GM11168 (cell line): ENCODE measurements around the gene BNC2.

Experiments
- in situ Hi-C: fragments of 300-500 bp; cut with MboI; formaldehyde crosslinking; loops from one replicate; pipeline ENCODE4 v1.12.0; 2022; ENCODE audit warnings: low sequenced_read_pairs; ENCODE audit not compliant: unreplicated experiment

BNC2 gene

GRCh38 chr9:16721972-16722371 lies 148.5 kb downstream of the BNC2 start:
- in situ Hi-C loops = no loop called here

GRCh38 chr9:16720386-16720785 lies 150.1 kb downstream of the BNC2 start:
- in situ Hi-C loops = no loop called here

DNA sequence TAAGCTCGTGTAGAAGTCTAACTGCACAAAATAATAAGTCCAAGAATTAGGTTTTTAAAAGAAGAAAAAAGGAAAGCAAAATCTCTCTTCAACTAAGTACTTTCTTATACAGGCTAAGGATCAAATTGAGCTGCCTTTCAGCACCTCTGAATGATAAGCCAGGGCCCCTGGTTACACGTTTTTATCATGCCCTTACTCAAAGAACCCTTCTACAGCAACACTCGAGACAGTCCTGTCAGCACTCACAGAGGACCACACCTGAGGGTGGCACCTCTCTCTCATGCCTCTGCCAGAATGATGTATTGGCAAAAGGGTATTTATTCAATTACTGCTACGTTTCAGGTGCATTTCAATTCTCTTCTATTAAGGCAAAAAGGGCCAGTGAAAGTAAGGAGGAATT lies 150.5 kb downstream of the BNC2 start:
- in situ Hi-C loops = no loop called here

- in situ Hi-C loops = no loop called here
Observed at GRCh38 chr9:16718952-16719351, 151.5 kb downstream of the BNC2 start.

- in situ Hi-C loops = no loop called here
Observed at GRCh38 chr9:16718296-16718695, 152.2 kb downstream of the BNC2 start.

- in situ Hi-C loops = no loop called here
Observed at GRCh38 chr9:16716601-16717000, 153.9 kb downstream of the BNC2 start.

DNA sequence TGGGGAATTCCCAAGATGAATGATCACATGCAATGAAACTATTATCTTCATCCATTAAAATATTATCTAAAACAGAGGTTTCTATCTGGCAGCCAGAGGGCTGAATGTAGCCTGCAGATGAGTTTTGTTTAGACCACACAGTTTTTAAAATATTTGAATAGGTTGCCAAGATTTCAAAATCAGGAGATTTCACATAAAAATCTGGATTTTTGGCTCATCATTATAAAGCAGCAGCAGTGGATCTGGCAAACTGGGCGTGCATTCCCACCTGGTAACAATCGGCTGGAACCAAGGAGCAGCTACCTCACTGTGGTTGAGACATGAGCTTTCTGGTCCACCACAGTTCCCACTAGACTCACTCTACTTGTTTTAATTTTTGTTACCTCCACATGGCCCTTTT lies 155.1 kb downstream of the BNC2 start:
- in situ Hi-C loops = no loop called here

DNA sequence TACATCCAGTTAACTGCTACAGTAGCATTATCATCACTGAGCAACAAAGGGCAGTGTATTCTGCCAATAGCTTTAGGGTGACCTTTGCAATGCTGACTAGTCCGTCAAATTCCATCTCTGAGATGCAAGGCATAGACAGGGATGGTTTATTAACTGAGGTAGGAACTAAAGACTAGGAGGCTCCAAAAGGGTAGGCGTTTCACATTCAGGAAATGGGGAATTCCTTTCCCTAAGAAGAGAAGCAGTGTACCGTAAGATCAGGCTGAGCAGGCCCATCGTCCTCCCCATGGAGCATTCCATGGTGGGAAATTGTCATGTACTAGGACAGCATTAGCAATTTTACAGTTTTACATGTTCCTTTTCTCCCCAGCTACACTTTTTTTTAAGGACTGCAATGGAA lies 157.7 kb downstream of the BNC2 start:
- in situ Hi-C loops = no loop called here

GRCh38 chr9:16710888-16711287 lies 159.6 kb downstream of the BNC2 start:
- in situ Hi-C loops = no loop called here

DNA sequence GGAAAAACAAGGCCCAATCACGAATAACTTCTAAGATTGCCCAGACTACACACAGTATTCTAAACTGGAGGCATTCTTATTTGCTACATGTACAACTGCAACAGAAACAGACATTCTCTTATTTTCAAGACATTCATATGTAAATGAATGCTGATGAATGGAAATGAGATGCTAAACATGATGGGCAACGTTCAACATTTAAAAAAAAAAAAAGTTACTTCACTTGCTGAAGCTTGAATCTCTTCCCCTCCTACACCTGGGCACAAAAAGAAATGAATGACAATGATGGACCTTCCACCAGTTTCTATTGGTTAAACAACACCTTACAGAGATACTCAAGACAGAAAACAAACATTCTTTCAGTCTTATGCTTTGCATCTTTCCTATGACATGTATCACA lies 160.5 kb downstream of the BNC2 start:
- in situ Hi-C loops = no loop called here

GRCh38 chr9:16708656-16709435 lies 161.6 kb downstream of the BNC2 start:
- in situ Hi-C loops = no loop called here

DNA sequence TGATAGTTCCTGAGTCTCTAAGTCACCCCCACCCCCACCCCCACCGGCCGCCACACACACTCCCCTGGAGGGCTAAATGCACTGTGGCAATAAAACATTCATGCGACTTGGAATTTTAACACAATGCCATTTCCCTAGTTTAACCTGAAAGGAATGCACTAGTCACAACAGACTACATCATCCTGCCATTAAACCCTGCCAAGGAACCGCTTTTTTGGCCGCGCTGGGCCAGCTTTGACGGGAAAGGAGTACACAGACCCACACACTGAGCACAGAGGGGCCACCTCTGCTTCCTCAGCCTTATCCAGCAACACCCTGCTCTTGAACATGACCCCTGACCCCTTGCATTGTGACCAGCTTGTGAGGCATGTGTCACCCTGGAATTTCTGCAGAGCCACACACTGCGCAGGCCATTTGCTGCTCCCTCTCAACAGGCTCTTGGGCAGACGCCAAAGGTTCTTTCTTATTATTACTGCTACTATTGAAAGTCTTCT lies 165.3 kb downstream of the BNC2 start:
- in situ Hi-C loops = no loop called here

- in situ Hi-C loops = no loop called here
Observed at GRCh38 chr9:16704116-16705110, 166.1 kb downstream of the BNC2 start.

DNA sequence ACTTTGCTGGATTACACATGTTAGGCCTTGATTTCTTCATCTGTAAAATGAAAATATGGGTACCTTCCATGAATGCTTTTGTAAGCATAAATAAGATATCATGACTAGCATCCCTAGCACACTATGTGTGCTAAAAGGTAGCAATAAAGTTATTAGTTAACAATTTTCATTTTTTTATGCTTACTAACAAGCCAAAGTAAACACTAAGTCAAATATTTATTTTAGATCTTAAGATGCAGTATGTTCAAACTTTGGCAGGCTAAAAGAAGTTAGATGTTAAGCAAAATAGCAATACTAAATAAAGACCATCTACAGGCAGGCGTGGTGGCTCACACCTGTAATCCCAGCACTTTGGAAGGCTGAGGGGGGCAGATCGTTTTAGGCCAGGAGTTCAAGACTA lies 169.1 kb downstream of the BNC2 start:
- in situ Hi-C loops = no loop called here

DNA sequence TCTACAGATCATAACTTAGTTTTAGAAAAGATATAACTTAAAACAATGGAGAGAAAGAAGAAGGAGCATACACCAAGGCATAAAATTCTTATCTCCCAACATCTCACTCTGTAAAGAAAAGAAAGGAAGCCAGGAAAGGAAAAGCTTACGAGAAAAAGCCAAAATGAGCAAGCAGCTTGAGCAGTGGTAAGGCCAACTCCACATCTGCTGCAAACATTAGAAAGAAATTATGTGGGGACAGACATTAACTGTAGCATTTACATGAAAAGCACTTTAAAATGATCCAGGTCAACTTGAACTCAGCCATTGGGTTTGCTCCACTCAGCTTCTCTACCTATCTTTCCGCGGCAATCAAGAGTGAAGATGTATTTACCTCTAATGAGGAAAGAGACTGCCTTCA lies 176.9 kb downstream of the BNC2 start:
- in situ Hi-C loops = no loop called here

GRCh38 chr9:16690628-16691027 lies 179.8 kb downstream of the BNC2 start:
- in situ Hi-C loops = no loop called here

- in situ Hi-C loops = no loop called here
Observed at GRCh38 chr9:16690205-16690604, 180.3 kb downstream of the BNC2 start.

DNA sequence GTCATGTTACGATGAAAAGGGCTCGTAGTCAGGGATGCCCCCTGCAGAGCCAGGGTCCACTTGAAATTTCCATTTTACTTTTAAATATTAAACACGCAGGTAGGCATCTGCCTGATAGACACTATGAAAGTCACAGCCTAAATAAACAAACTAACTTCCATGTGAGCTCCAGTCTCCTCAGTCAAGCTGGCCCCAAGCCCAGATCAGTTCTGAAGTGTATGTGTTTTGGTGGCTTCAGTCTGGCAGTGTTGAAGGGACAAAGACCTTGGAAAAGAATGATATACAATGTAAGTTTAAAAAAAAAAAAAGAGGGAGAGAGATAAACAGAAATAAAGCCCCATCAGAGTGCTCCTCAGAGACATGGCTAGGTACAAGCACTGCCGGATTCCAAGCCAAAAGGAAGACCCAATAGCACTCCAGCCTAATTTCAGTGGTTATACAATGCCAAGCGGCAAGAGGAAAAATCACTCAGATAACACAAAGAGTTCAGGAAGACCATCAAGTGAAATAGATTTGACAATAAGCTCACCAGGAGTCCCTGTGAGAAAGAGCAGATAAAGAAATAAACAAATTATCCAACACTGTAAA lies 181.0 kb downstream of the BNC2 start:
- in situ Hi-C loops = no loop called here

- in situ Hi-C loops = no loop called here
Observed at GRCh38 chr9:16688814-16689213, 181.7 kb downstream of the BNC2 start.

GRCh38 chr9:16687678-16688369 lies 182.6 kb downstream of the BNC2 start:
- in situ Hi-C loops = no loop called here
